ENCODE results near the gene KMT2D.

GRCh38 chr12:49022558-49023178 is 37.9 kb downstream of the KMT2D start:
- no peak for TF ChIP-seq CTCF (IDR thresholded peaks at IDR 0.05; ENCODE audit: low read depth, low read length)
- no peak for TF ChIP-seq EZH2phosphoT487 (IDR thresholded peaks at IDR 0.05; ENCODE audit: low read depth)

Data from OCI-LY3 (cell line).